Stimulated activated CD4-positive, alpha-beta T cell treated with anti-CD3 and anti-CD28 coated beads, Interleukin-12 subunit alpha, Interleukin-12 subunit beta, amount 100 ng/mL, for 24 hours (primary cell): ENCODE results near the gene PCBP4.

Experiments
- DNase-seq, 2 experiments: peaks; one replicate each; pipeline ENCODE4 v3.0.0-alpha.2; 2020; ENCODE audit warnings: low read depth in 2 of 2

Gene PCBP4

GRCh38 chr3:51908026-51908425, 59.2 kb downstream of the PCBP4 start:
- no peak for DNase-seq
